HEK293 (cell line): Measurements from ENCODE around the gene PRR13.
A peak's percentile ranks its signal among the peaks of the same experiment; 100 is the strongest.
"Not testable (repeated sequence)": the region's sequence is repeated elsewhere in the genome, so short reads cannot be mapped to it uniquely, and the experiment has no call there.

Experiments used
- CTCF ChIA-PET: fragments of 350-600 bp; formaldehyde crosslinking; extraction: SDS; loops from one replicate; lab custom pipeline; 2021; ENCODE audit warnings: antibody characterized with exemption; lab: Yijun Ruan, JAX
- POLR2A ChIA-PET: fragments of 300-600 bp; formaldehyde crosslinking; extraction: SDS; loops from one replicate; lab custom pipeline; 2020; ENCODE audit warnings: antibody characterized with exemption, inconsistent platforms; lab: Yijun Ruan, JAX
- H3K27ac ChIP-seq: fragments of 200-500 bp; sonication (Bioruptor generic); 2 replicates; pipeline ENCODE4 v1.5.1; 2014; ENCODE audit warnings: low read depth, low read length, control low read depth, inconsistent platforms; ENCODE audit errors: extremely low read depth
- H3K36me3 ChIP-seq, 2 experiments: fragments of 200-500 bp in 1 of 2; sonication (Bioruptor generic) in 1 of 2; 1 replicate in 1 of 2; 2 replicates in 1 of 2; pipeline ENCODE4 v1.5.1; 2014 to 2017; ENCODE audit warnings: inconsistent platforms in 2 of 2, low read length in 2 of 2; ENCODE audit not compliant: control insufficient read depth in 2 of 2, insufficient read depth in 1 of 2
- H3K4me1 ChIP-seq: fragments of 200-500 bp; sonication (Bioruptor generic); 2 replicates; pipeline ENCODE4 v1.5.1; 2014; ENCODE audit warnings: mild to moderate bottlenecking, low read length, inconsistent platforms; ENCODE audit not compliant: control insufficient read depth, insufficient read depth
- H3K4me3 ChIP-seq: 2 replicates; pipeline ENCODE4 v1.5.1; 2011; ENCODE audit warnings: low read depth, mild to moderate bottlenecking, control low read depth, low read length, moderate library complexity
- H3K9me3 ChIP-seq: fragments of 200-500 bp; sonication (Bioruptor generic); 2 replicates; pipeline ENCODE4 v1.5.1; 2014; ENCODE audit warnings: low read depth, low read length, inconsistent platforms; ENCODE audit not compliant: control insufficient read depth, insufficient read depth
- GFI1B ChIP-seq: fragments of 450-650 bp; formaldehyde crosslinking; IDR thresholded peaks from 2 replicates; pipeline ENCODE4 v1.5.1; 2016; ENCODE audit warnings: missing biosample characterization, missing genetic modification characterization
- GLI4 ChIP-seq: fragments of 450-650 bp; formaldehyde crosslinking; IDR thresholded peaks from 2 replicates; pipeline ENCODE4 v1.5.1; 2016; ENCODE audit warnings: missing biosample characterization, missing genetic modification characterization
- GLIS1 ChIP-seq: fragments of 450-650 bp; formaldehyde crosslinking; IDR thresholded peaks from 2 replicates; pipeline ENCODE4 v1.5.1; 2016; ENCODE audit warnings: missing biosample characterization, missing genetic modification characterization
- INSM2 ChIP-seq: fragments of 450-650 bp; formaldehyde crosslinking; IDR thresholded peaks from 2 replicates; pipeline ENCODE4 v1.5.1; 2016; ENCODE audit warnings: missing biosample characterization, missing genetic modification characterization
- MYNN ChIP-seq: fragments of 450-650 bp; formaldehyde crosslinking; IDR thresholded peaks from 2 replicates; pipeline ENCODE4 v1.5.1; 2016; ENCODE audit warnings: missing biosample characterization, missing genetic modification characterization, borderline replicate concordance
- OSR2 ChIP-seq: fragments of 450-650 bp; formaldehyde crosslinking; IDR thresholded peaks from 2 replicates; pipeline ENCODE4 v1.5.1; 2016; ENCODE audit warnings: missing biosample characterization, missing genetic modification characterization
- REPIN1 ChIP-seq: fragments of 450-650 bp; formaldehyde crosslinking; IDR thresholded peaks from 2 replicates; pipeline ENCODE4 v1.5.1; 2017; ENCODE audit warnings: missing biosample characterization, missing genetic modification characterization, low read depth
- ZBTB48 ChIP-seq: fragments of 450-650 bp; formaldehyde crosslinking; IDR thresholded peaks from 2 replicates; pipeline ENCODE4 v1.5.1; 2016; ENCODE audit warnings: missing biosample characterization, missing genetic modification characterization
- ZNF26 ChIP-seq: fragments of 450-650 bp; formaldehyde crosslinking; IDR thresholded peaks from 2 replicates; pipeline ENCODE4 v1.5.1; 2016; ENCODE audit warnings: missing biosample characterization, missing genetic modification characterization
- ZNF366 ChIP-seq: fragments of 450-650 bp; formaldehyde crosslinking; conservative IDR thresholded peaks from 2 replicates; pipeline ENCODE4 v1.5.1; 2016; ENCODE audit warnings: missing biosample characterization, missing genetic modification characterization
- ZNF600 ChIP-seq: fragments of 450-650 bp; formaldehyde crosslinking; IDR thresholded peaks from 2 replicates; pipeline ENCODE4 v1.5.1; 2016; ENCODE audit warnings: missing biosample characterization, missing genetic modification characterization
- ZNF629 ChIP-seq: fragments of 450-650 bp; formaldehyde crosslinking; IDR thresholded peaks from 2 replicates; pipeline ENCODE4 v1.5.1; 2017; ENCODE audit warnings: missing biosample characterization, missing genetic modification characterization
- ZNF664 ChIP-seq: fragments of 450-650 bp; formaldehyde crosslinking; IDR thresholded peaks from 2 replicates; pipeline ENCODE4 v1.5.1; 2016; ENCODE audit warnings: missing biosample characterization, missing genetic modification characterization
- ZNF776 ChIP-seq: fragments of 450-650 bp; formaldehyde crosslinking; IDR thresholded peaks from 2 replicates; pipeline ENCODE4 v1.5.0; 2017; ENCODE audit warnings: missing biosample characterization, missing genetic modification characterization, borderline replicate concordance
- ZNF837 ChIP-seq: fragments of 450-650 bp; formaldehyde crosslinking; IDR thresholded peaks from 2 replicates; pipeline ENCODE4 v1.5.1; 2016; ENCODE audit warnings: missing biosample characterization, missing genetic modification characterization
- TF ChIP-seq, protein P1 (sequence below): fragments of 450-650 bp; formaldehyde crosslinking; IDR thresholded peaks from 2 replicates; pipeline ENCODE4 v1.5.1; 2017; ENCODE audit warnings: missing biosample characterization, missing genetic modification characterization
- TF ChIP-seq, protein P2 (sequence below): fragments of 450-650 bp; formaldehyde crosslinking; IDR thresholded peaks from 2 replicates; pipeline ENCODE4 v1.5.1; 2017; ENCODE audit warnings: missing biosample characterization, missing genetic modification characterization
- TF ChIP-seq, protein P3 (sequence below): IDR thresholded peaks from 2 replicates; pipeline ENCODE4 v1.6.1; 2011; ENCODE audit warnings: mild to moderate bottlenecking, low read depth, low read length, borderline replicate concordance

The PRR13 gene

GRCh38 chr12:53417291-53417816 lies 24.2 kb upstream of the PRR13 start:
- H3K4me3 ChIP-seq, H3K9me3 ChIP-seq, H3K4me1 ChIP-seq: not testable (repeated sequence)
- ChIA-PET POLR2A (interaction anchor here (0.6 kb wide), 1 partner anchor 38 kb away, joined by 4 read pairs; no protein-coding TSS in a partner anchor), CTCF (interaction anchor here (0.6 to 2.7 kb wide), 7 partner anchors 58 to 96 kb away, joined by 3 to 25 read pairs (median 4); partner anchors contain the start of gene AAAS)
- H3K36me3 ChIP-seq, result peaks cover 8 to 16% of the 10 kb centered on the region in 2 experiments
- TF ChIP-seq, protein P1, sequence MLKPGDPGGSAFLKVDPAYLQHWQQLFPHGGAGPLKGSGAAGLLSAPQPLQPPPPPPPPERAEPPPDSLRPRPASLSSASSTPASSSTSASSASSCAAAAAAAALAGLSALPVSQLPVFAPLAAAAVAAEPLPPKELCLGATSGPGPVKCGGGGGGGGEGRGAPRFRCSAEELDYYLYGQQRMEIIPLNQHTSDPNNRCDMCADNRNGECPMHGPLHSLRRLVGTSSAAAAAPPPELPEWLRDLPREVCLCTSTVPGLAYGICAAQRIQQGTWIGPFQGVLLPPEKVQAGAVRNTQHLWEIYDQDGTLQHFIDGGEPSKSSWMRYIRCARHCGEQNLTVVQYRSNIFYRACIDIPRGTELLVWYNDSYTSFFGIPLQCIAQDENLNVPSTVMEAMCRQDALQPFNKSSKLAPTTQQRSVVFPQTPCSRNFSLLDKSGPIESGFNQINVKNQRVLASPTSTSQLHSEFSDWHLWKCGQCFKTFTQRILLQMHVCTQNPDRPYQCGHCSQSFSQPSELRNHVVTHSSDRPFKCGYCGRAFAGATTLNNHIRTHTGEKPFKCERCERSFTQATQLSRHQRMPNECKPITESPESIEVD, result peak; percentile 42; the same call in 1 of the 2 replicates
- TF ChIP-seq, all 188 proteins: peak for 1; not testable (repeated sequence) for 187
- H3K27ac ChIP-seq, result not testable (repeated sequence)

DNA sequence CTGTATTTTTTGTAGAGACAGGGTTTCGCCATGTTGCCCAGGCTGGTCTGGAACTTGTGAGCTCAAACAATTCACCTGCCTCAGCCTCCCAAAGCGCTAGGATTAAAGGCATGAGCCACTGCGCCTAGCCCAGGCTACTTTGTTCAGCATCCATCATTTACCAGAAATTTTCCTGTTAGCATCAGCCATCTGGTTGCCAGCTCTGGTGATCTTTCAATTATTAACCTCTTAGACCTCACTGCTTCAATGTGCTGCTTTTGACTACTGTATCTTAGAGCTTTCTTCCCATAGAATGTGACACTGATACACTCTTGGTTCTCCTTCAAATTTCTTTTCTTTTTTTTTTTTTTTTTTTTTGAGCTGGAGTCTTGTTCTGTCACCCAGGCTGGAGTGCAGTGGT lies 23.3 kb upstream of the PRR13 start:
- peaks cover 10% of the 10 kb centered on the region; the same call in 1 of the 2 replicates for H3K4me1 ChIP-seq
- no peak overlapping the region for H3K27ac ChIP-seq
- TF ChIP-seq ZNF600 (tag by site-specific recombination) (0 out of 2 replicates have a peak, but pooled peaks have one; percentile 16), GLI4 (tag by site-specific recombination) (no peak)
- H3K4me3 ChIP-seq, result no peak overlapping the region
- peaks cover 0 to 10% of the 10 kb centered on the region in 2 experiments; a peak in 1 of 3 replicates for H3K36me3 ChIP-seq
- ChIA-PET POLR2A (interaction anchor here (0.6 to 0.7 kb wide), 5 partner anchors 10 to 97 kb away, joined by 3 to 7 read pairs (median 4); partner anchors contain the start of gene AAAS), CTCF (interaction anchor here (0.5 to 2.7 kb wide), 6 partner anchors 63 to 349 kb away, joined by 3 to 25 read pairs (median 4); partner anchors contain the start of gene AAAS)
- H3K9me3 ChIP-seq, result no peaks in the 10 kb centered on the region

- TF ChIP-seq ZBTB48 (tag by site-specific recombination) (no peak), REPIN1 (tag by site-specific recombination) (no peak), GLIS1 (tag by site-specific recombination) (no peak), OSR2 (tag by site-specific recombination) (no peak), ZNF776 (tag by site-specific recombination) (no peak), ZNF664 (tag by site-specific recombination) (no peak), ZNF366 (no peak), GFI1B (no peak), MYNN (no peak), INSM2 (tag by site-specific recombination) (no peak), ZNF629 (tag by site-specific recombination) (no peak), ZNF26 (no peak), ZNF837 (no peak)
- TF ChIP-seq, protein P2, sequence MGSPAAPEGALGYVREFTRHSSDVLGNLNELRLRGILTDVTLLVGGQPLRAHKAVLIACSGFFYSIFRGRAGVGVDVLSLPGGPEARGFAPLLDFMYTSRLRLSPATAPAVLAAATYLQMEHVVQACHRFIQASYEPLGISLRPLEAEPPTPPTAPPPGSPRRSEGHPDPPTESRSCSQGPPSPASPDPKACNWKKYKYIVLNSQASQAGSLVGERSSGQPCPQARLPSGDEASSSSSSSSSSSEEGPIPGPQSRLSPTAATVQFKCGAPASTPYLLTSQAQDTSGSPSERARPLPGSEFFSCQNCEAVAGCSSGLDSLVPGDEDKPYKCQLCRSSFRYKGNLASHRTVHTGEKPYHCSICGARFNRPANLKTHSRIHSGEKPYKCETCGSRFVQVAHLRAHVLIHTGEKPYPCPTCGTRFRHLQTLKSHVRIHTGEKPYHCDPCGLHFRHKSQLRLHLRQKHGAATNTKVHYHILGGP (tag by site-specific recombination), result no peak
- TF ChIP-seq, protein P3, sequence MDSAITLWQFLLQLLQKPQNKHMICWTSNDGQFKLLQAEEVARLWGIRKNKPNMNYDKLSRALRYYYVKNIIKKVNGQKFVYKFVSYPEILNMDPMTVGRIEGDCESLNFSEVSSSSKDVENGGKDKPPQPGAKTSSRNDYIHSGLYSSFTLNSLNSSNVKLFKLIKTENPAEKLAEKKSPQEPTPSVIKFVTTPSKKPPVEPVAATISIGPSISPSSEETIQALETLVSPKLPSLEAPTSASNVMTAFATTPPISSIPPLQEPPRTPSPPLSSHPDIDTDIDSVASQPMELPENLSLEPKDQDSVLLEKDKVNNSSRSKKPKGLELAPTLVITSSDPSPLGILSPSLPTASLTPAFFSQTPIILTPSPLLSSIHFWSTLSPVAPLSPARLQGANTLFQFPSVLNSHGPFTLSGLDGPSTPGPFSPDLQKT, result no peak
- TF ChIP-seq, protein P1, result no peak
- Histone ChIP-seq H3K4me1 (peaks cover 8% of the 10 kb centered on the region), H3K27ac (no peak overlapping the region), H3K9me3 (no peaks in the 10 kb centered on the region), H3K4me3 (no peak overlapping the region), H3K36me3 (no peaks in the 10 kb centered on the region)
- POLR2A ChIA-PET, result interaction anchor here (1.2 to 2.9 kb wide), 3 partner anchors 75 to 98 kb away, joined by 3 to 18 read pairs (median 13); partner anchors contain the start of genes AAAS and TARBP2
- CTCF ChIA-PET, result interaction anchor here (1.0 to 5.2 kb wide), 5 partner anchors 31 to 74 kb away, joined by 3 to 134 read pairs (median 4); no protein-coding TSS in a partner anchor
Observed at GRCh38 chr12:53419756-53420155, 21.8 kb upstream of the PRR13 start.

GRCh38 chr12:53422247-53422646 lies 19.3 kb upstream of the PRR13 start:
- H3K36me3 ChIP-seq, H3K27ac ChIP-seq, H3K4me3 ChIP-seq, H3K9me3 ChIP-seq, H3K4me1 ChIP-seq: not testable (repeated sequence)
- POLR2A ChIA-PET, result interaction anchor here (2.7 kb wide), 1 partner anchor 19 kb away, joined by 14 read pairs; the partner anchor contains the start of gene PRR13
- CTCF ChIA-PET, result interaction anchor here (0.7 to 5.2 kb wide), 12 partner anchors 8 to 100 kb away, joined by 3 to 134 read pairs (median 16); partner anchors contain the start of genes AAAS and PRR13
